ENCODE measurements around the gene AGA. TPM values are rescaled to one million over a fixed set of nuclear protein-coding genes. Genes with fewer than 3 reads are reported as not detected.

Gene AGA
- total RNA-seq, 2 donors from 2014 or later, result 10.9 to 15.8 TPM

DNA sequence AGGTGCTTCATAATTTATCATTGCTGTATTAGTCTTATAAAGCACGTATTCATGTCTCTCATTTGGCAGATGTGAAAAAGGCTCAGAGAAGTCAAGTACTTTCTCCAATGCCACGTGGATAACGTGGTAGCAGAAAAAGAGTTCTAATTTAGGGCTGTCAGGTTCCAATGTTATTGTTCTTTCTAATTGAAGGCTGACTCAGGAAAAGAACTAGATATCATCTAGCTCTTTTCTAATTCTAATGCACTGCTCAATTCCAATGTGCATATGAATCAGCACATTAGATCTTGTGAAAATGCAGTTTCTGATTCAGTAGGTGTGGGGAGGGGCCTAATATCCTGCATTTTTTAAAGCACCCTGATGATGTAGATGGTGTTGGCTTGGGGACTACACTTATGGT is 22.8 kb downstream of the AGA start:
- TF ChIP-seq, protein P1, sequence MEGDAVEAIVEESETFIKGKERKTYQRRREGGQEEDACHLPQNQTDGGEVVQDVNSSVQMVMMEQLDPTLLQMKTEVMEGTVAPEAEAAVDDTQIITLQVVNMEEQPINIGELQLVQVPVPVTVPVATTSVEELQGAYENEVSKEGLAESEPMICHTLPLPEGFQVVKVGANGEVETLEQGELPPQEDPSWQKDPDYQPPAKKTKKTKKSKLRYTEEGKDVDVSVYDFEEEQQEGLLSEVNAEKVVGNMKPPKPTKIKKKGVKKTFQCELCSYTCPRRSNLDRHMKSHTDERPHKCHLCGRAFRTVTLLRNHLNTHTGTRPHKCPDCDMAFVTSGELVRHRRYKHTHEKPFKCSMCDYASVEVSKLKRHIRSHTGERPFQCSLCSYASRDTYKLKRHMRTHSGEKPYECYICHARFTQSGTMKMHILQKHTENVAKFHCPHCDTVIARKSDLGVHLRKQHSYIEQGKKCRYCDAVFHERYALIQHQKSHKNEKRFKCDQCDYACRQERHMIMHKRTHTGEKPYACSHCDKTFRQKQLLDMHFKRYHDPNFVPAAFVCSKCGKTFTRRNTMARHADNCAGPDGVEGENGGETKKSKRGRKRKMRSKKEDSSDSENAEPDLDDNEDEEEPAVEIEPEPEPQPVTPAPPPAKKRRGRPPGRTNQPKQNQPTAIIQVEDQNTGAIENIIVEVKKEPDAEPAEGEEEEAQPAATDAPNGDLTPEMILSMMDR (conservative IDR thresholded peaks at IDR 0.05), result no peak
- Mint-ChIP-seq H3K4me3 (no peak overlapping the region), H3K36me3 (ENCODE audit: low read depth) (no peaks in the 10 kb centered on the region), H3K9me3 (peaks cover 12% of the 10 kb centered on the region), H3K27ac (no peak overlapping the region), H3K27me3 (ENCODE audit: insufficient read depth) (no peaks in the 10 kb centered on the region), H3K4me1 (no peaks in the 10 kb centered on the region)
- no peaks in the 10 kb centered on the region for H3K4me1 ChIP-seq (ENCODE audit: control insufficient read depth, insufficient read depth, low read length)
- no peaks in the 10 kb centered on the region for H3K27me3 ChIP-seq (ENCODE audit: control insufficient read depth, insufficient read depth, low read length, poor library complexity, severe bottlenecking)
- no peaks in the 10 kb centered on the region for H3K36me3 ChIP-seq (ENCODE audit: control insufficient read depth, insufficient read depth, low read length)
- no peak overlapping the region for H3K4me3 ChIP-seq (ENCODE audit: low read length)
- no peaks in the 10 kb centered on the region for H3K9me3 ChIP-seq (ENCODE audit: control insufficient read depth, low read length)
- 87 to 96% methylated on average over 3 of the region's 3 CpGs for WGBS, 2 experiments (ENCODE audit: insufficient coverage in 1 of 2, insufficient read length in 1 of 2)
- no peak overlapping the region for H3K9ac ChIP-seq (ENCODE audit: extremely low read depth, low read length, poor library complexity, severe bottlenecking)
- DNase-seq, result no peak
- H3K27ac ChIP-seq (ENCODE audit: low read depth, low read length), result no peak overlapping the region

DNA sequence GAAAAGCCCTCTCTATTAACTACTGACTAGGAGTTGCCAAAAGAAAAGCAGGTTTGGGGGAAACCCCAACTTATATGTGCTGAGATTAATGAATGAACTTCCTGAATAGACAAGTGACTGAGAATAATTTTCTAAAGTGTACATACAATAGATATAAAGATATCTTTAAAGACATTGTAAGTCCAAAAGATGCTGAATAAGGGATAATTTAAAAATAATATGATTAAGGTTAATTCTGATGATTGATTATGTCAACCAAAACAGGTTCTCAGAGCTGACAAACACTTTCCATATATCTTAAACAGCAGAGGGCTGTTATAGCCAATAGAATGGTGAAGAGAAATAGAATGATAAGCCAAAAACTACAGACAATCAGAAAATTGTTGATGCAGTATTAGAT is 28.6 kb downstream of the AGA start:
- no peak overlapping the region for H3K4me3 Mint-ChIP-seq
- Histone ChIP-seq H3K4me1 (ENCODE audit: control insufficient read depth, insufficient read depth, low read length) (no peaks in the 10 kb centered on the region), H3K27me3 (ENCODE audit: control insufficient read depth, insufficient read depth, low read length, poor library complexity, severe bottlenecking) (no peaks in the 10 kb centered on the region), H3K9ac (ENCODE audit: extremely low read depth, low read length, poor library complexity, severe bottlenecking) (no peak overlapping the region), H3K27ac (ENCODE audit: low read depth, low read length) (no peak overlapping the region), H3K4me3 (ENCODE audit: low read length) (no peak overlapping the region), H3K36me3 (ENCODE audit: control insufficient read depth, insufficient read depth, low read length) (no peaks in the 10 kb centered on the region), H3K9me3 (ENCODE audit: control insufficient read depth, low read length) (no peaks in the 10 kb centered on the region)
- TF ChIP-seq, protein P1 (conservative IDR thresholded peaks at IDR 0.05), result no peak
- no peaks in the 10 kb centered on the region for H3K9me3 Mint-ChIP-seq
- no peaks in the 10 kb centered on the region for H3K36me3 Mint-ChIP-seq (ENCODE audit: low read depth)
- H3K27ac Mint-ChIP-seq, result no peak overlapping the region
- no peaks in the 10 kb centered on the region for H3K4me1 Mint-ChIP-seq
- H3K27me3 Mint-ChIP-seq (ENCODE audit: insufficient read depth), result no peaks in the 10 kb centered on the region
- no peak for DNase-seq

DNA sequence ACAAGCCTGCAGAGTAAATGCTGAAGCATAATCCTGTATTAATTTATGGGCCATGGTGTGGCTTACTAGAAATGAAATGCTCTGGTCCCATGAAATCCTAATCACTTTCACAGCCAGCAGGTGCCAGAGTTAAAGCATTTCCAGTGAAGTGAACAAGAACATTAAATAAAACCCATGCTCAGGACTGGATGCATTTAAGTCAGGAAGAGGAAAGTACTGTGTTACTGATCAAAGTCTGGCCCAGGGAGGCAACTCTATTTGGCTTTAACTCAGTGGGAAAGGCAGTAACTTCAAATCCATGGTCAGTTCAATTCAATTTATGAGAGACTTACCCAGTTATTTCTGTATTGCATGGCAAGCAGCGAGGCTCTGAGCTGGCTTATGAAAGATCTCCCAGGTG is 29.2 kb downstream of the AGA start:
- Mint-ChIP-seq H3K4me1 (no peaks in the 10 kb centered on the region), H3K27me3 (ENCODE audit: insufficient read depth) (no peaks in the 10 kb centered on the region), H3K27ac (no peak overlapping the region), H3K36me3 (ENCODE audit: low read depth) (no peaks in the 10 kb centered on the region), H3K9me3 (no peaks in the 10 kb centered on the region), H3K4me3 (no peak overlapping the region)
- H3K9ac ChIP-seq (ENCODE audit: extremely low read depth, low read length, poor library complexity, severe bottlenecking), result no peak overlapping the region
- TF ChIP-seq, protein P1 (conservative IDR thresholded peaks at IDR 0.05), result no peak
- no peaks in the 10 kb centered on the region for H3K9me3 ChIP-seq (ENCODE audit: control insufficient read depth, low read length)
- no peaks in the 10 kb centered on the region for H3K27me3 ChIP-seq (ENCODE audit: control insufficient read depth, insufficient read depth, low read length, poor library complexity, severe bottlenecking)
- no peaks in the 10 kb centered on the region for H3K4me1 ChIP-seq (ENCODE audit: control insufficient read depth, insufficient read depth, low read length)
- H3K4me3 ChIP-seq (ENCODE audit: low read length), result no peak overlapping the region
- H3K36me3 ChIP-seq (ENCODE audit: control insufficient read depth, insufficient read depth, low read length), result no peaks in the 10 kb centered on the region
- DNase-seq, result no peak
- WGBS, 2 experiments (ENCODE audit: insufficient coverage in 1 of 2, insufficient read length in 1 of 2), result 93 to 100% methylated on average over 1 of the region's 1 CpG
- no peak overlapping the region for H3K27ac ChIP-seq (ENCODE audit: low read depth, low read length)
